H1 (cell line): ENCODE data around the gene RHD. TPM values are rescaled to one million over a fixed set of nuclear protein-coding genes. Genes with fewer than 3 reads are reported as not detected.

Source experiments
- CTBP2 ChIP-seq: IDR thresholded peaks from 2 replicates; pipeline ENCODE4 v1.7.0; 2011; ENCODE audit warnings: borderline replicate concordance, mild to moderate bottlenecking, moderate library complexity, mixed read lengths, low read length; ENCODE audit not compliant: insufficient read depth, insufficient read length
- HDAC6 ChIP-seq: IDR thresholded peaks from one replicate; pipeline ENCODE4 v1.7.1; 2012; ENCODE audit warnings: low read depth, mild to moderate bottlenecking, inconsistent platforms, low read length, moderate library complexity
- polyA plus RNA-seq, 7 experiments: library from polyadenylated mRNA; depleted of rRNA in 3 of 7; stranded (reverse) in 5 of 7; unstranded in 2 of 7; fragments of >200 nt in 5 of 7; fragments of 200-250 nt in 2 of 7; gene quantifications; 1 replicate in 5 of 7; 2 replicates in 1 of 7; 4 replicates in 1 of 7; pipeline versions ENCODE4 v1.2.1 to v1.2.3, GENCODE V29; 2011 to 2013; ENCODE audit warnings: missing spikeins in 2 of 7, mixed read lengths in 2 of 7
- total RNA-seq: library from RNA; stranded (reverse); fragmentation: NEBNext Ultra II Directional; extraction: Animal tissue kit (Norgen Biotek cat#: 25700); gene quantifications from 2 replicates; pipeline ENCODE4 v1.2.1, GENCODE V29; 2021

The RHD gene
- total and polyA plus RNA-seq, 2 of the 8 experiments (the other 6 are each of a cell fraction or from before 2014, with no cell fraction given), result 0.21 TPM; not detected in 1

DNA sequence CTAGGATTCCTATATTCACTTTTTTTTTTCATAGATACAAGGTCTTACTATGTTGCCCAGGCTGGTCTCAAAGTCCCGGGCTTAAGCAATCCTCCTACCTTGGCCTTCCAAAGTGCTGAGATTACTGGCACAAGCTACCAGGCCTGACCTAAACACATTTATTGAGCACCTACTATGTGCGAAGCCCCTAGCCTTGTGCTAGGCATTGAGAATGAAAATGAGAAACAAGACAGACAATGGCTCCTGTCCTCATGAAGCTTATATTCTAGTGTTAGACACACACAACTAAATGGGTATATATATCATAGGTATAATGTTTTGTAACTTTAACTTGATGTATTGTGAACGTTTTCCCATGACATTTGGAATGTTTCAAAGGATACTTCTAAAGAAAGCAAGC, 77.3 kb downstream of the RHD start (continued):
- no peak for TF ChIP-seq CTBP2
- TF ChIP-seq HDAC6, result no peak
